Spleen (tissue), 11 donors: ENCODE results near the gene L1CAM. TPM values are rescaled to one million over a fixed set of nuclear protein-coding genes. Genes with fewer than 3 reads are reported as not detected.

Source experiments
- DNase-seq: peaks from one replicate; pipeline ENCODE4 v3.0.0-alpha.2; 2020
- H3K27ac ChIP-seq, 8 donors: fragments of 200-600 bp; sonication (generic) in 7 of 8; 1 replicate in 4 of 8; 2 replicates in 4 of 8; pipeline versions ENCODE4 v1.5.0 to v1.8.0; 2016 to 2021; ENCODE audit warnings: inconsistent platforms in 4 of 8, mild to moderate bottlenecking in 4 of 8, moderate library complexity in 1 of 8
- H3K27me3 ChIP-seq, 7 donors: fragments of 200-600 bp; sonication (generic) in 6 of 7; replicated peaks in 1 of 7; 1 replicate in 4 of 7; 2 replicates in 3 of 7; pipeline versions ENCODE4 v1.5.0 to v1.8.0; 2016 to 2021; ENCODE audit warnings: inconsistent platforms in 3 of 7, mild to moderate bottlenecking in 1 of 7
- H3K36me3 ChIP-seq, 6 donors: fragments of 200-600 bp; sonication (generic) in 5 of 6; 1 replicate in 4 of 6; 2 replicates in 2 of 6; pipeline versions ENCODE4 v1.5.0 to v1.8.0; 2016 to 2021; ENCODE audit warnings: inconsistent platforms in 2 of 6
- H3K4me1 ChIP-seq, 6 donors: fragments of 200-600 bp; sonication (generic) in 5 of 6; 1 replicate in 3 of 6; 2 replicates in 3 of 6; pipeline versions ENCODE4 v1.5.0 to v1.8.0; 2016 to 2021; ENCODE audit warnings: inconsistent platforms in 3 of 6
- H3K4me3 ChIP-seq, 8 donors: fragments of 200-600 bp; sonication (generic) in 7 of 8; 1 replicate in 4 of 8; 2 replicates in 4 of 8; pipeline versions ENCODE4 v1.5.0 to v1.8.0; 2016 to 2021; ENCODE audit warnings: inconsistent platforms in 4 of 8, mild to moderate bottlenecking in 4 of 8, moderate library complexity in 2 of 8
- H3K9me3 ChIP-seq, 8 donors: fragments of 200-600 bp; sonication (generic) in 7 of 8; 1 replicate in 4 of 8; 2 replicates in 4 of 8; pipeline versions ENCODE4 v1.5.0 to v1.8.0; 2016 to 2021; ENCODE audit warnings: inconsistent platforms in 4 of 8
- CTCF ChIP-seq, 11 experiments: fragments of 200-600 bp in 7 of 11; fragments of 450-650 bp in 4 of 11; sonication (generic) in 4 of 11; IDR thresholded peaks in 8 of 11; conservative IDR thresholded peaks in 3 of 11; 1 replicate in 7 of 11; 2 replicates in 4 of 11; pipeline versions ENCODE4 v1.4.0 to v1.8.0; 2016 to 2021; ENCODE audit warnings: antibody characterized with exemption in 11 of 11, inconsistent platforms in 4 of 11, mild to moderate bottlenecking in 1 of 11
- POLR2A ChIP-seq, 3 donors: fragments of 450-650 bp; IDR thresholded peaks; one replicate each; pipeline ENCODE4 v1.5.1; 2017; ENCODE audit warnings: antibody characterized with exemption in 3 of 3, mild to moderate bottlenecking in 1 of 3
- POLR2AphosphoS5 ChIP-seq, 3 donors: sonication (generic); formaldehyde crosslinking; IDR thresholded peaks; one replicate each; pipeline ENCODE4 v1.5.1; 2017; ENCODE audit warnings: antibody characterized with exemption in 3 of 3
- WGBS, 5 donors: extraction: QIAGEN DNeasy Blood & Tissue Kit in 3 of 5; methylation state at CpG; one replicate each; pipeline versions ENCODE4 v1.1.5 to v1.1.7; 2013 to 2018; 5-methylcytosine and 5-hydroxymethylcytosine counted together
- intact Hi-C: fragments of 100-400 bp; cut with DNase I; formaldehyde crosslinking; loops from one replicate; pipeline ENCODE4 v1.15.0; 2023; ENCODE audit warnings: low total_unique reads
- polyA plus RNA-seq, 3 donors: library from polyadenylated mRNA; stranded (reverse); fragments of 200-250 nt; gene quantifications; one replicate each; pipeline ENCODE4 v1.2.1, GENCODE V29; 2013
- total RNA-seq, 7 donors: library from RNA; depleted of rRNA in 3 of 7; stranded (reverse); fragments of >200 nt in 3 of 7; fragmentation: NEBNext Ultra II Directional in 4 of 7; extraction: Animal tissue kit (Norgen Biotek cat#: 25700) in 4 of 7; gene quantifications; one replicate each; pipeline versions ENCODE4 v1.1.0 to v1.2.1, GENCODE V29; 2016 to 2021
- donor health status: healthy with polysubstance abuse.
- donor health status: DM: no; HTN: no; CAD: no; lungs with moderate emphysema.
- donor health status: DM: no; HTN: no; CAD: no.
- donor health status: Bipolar disorder and iron deficiency.
- donor health status: healthy.
- donor health status: DM: no; HTN: no; CAD: no.
- donor health status: DM: yes; HTN: yes; CAD: no.

The L1CAM gene
- total and polyA plus RNA-seq, 10 donors = 1.2 to 5.1 (median 2.7) TPM

- Histone ChIP-seq H3K4me3 (no peak overlapping the region), H3K9me3 (no peaks in the 10 kb centered on the region), H3K36me3 (peaks cover 0 to 64% (median 17%) of the 10 kb centered on the region in 6 donors), H3K4me1 (peaks cover 9 to 51% (median 47%) of the 10 kb centered on the region in 6 donors), H3K27ac (no peak overlapping the region), H3K27me3 (peaks cover 0 to 18% (median 0%) of the 10 kb centered on the region in 7 donors)
- intact Hi-C loops = no loop called here
- TF ChIP-seq POLR2AphosphoS5 (IDR thresholded peaks at IDR 0.05) (peak in 1 of 3 donors; percentile 40), CTCF (IDR thresholded peaks at IDR 0.05 in 8 of 11, conservative IDR thresholded peaks at IDR 0.05 in 3 of 11) (no peak), POLR2A (IDR thresholded peaks at IDR 0.05) (no peak)
- WGBS, 5 donors = 95 to 99% (median 96%) methylated on average over 12 to 14 of the region's 14 CpGs; no CpG with 5 or more reads in 1 of the 5 donors
- DNase-seq = no peak
These were observed 34.6 kb upstream of the L1CAM start for GRCh38 chrX:153920546-153920945.

- no peak for DNase-seq
- no peak overlapping the region for H3K27ac ChIP-seq
- WGBS, 5 donors = 89 to 97% (median 92%) methylated on average over 3 to 13 of the region's 13 CpGs
These were observed 33.3 kb upstream of the L1CAM start for GRCh38 chrX:153919281-153919680.

GRCh38 chrX:153917869-153918268 lies 31.9 kb upstream of the L1CAM start:
- DNase-seq = no peak
- H3K27me3 ChIP-seq = peaks cover 0 to 18% (median 0%) of the 10 kb centered on the region in 7 donors
- no peak overlapping the region for H3K4me3 ChIP-seq
- H3K27ac ChIP-seq = no peak overlapping the region
- peaks cover 0 to 91% (median 27%) of the 10 kb centered on the region in 6 donors for H3K36me3 ChIP-seq
- H3K4me1 ChIP-seq = peaks cover under 1 to 24% (median 21%) of the 10 kb centered on the region in 6 donors
- 88 to 95% (median 91%) methylated on average over 5 to 6 of the region's 6 CpGs for WGBS, 5 donors
- TF ChIP-seq POLR2A (IDR thresholded peaks at IDR 0.05) = no peak
- TF ChIP-seq CTCF (IDR thresholded peaks at IDR 0.05 in 8 of 11, conservative IDR thresholded peaks at IDR 0.05 in 3 of 11) = no peak
- TF ChIP-seq POLR2AphosphoS5 (IDR thresholded peaks at IDR 0.05) = no peak
- no peaks in the 10 kb centered on the region for H3K9me3 ChIP-seq
- intact Hi-C loops = no loop called here

More at GRCh38 chrX:153919281-153919680, 33.3 kb upstream of the L1CAM start:
- intact Hi-C loops = no loop called here
- H3K27me3 ChIP-seq = peaks cover 0 to 18% (median 0%) of the 10 kb centered on the region in 7 donors
- no peak overlapping the region for H3K4me3 ChIP-seq
- peaks cover 0 to 77% (median 17%) of the 10 kb centered on the region in 6 donors for H3K36me3 ChIP-seq
- H3K4me1 ChIP-seq = peaks cover 6 to 38% (median 35%) of the 10 kb centered on the region in 6 donors
- no peaks in the 10 kb centered on the region for H3K9me3 ChIP-seq
- no peak for TF ChIP-seq POLR2A (IDR thresholded peaks at IDR 0.05)
- no peak for TF ChIP-seq CTCF (IDR thresholded peaks at IDR 0.05 in 8 of 11, conservative IDR thresholded peaks at IDR 0.05 in 3 of 11)
- TF ChIP-seq POLR2AphosphoS5 (IDR thresholded peaks at IDR 0.05) = no peak

- 88 to 100% (median 92%) methylated on average over 10 to 17 of the region's 17 CpGs for WGBS, 5 donors
- Histone ChIP-seq H3K9me3 (no peaks in the 10 kb centered on the region), H3K27ac (no peak overlapping the region), H3K4me3 (no peak overlapping the region), H3K36me3 (peaks cover 0 to 100% (median 40%) of the 10 kb centered on the region in 6 donors), H3K4me1 (no peaks in the 10 kb centered on the region), H3K27me3 (peaks cover 0 to 24% (median 0%) of the 10 kb centered on the region in 7 donors)
- no peak for DNase-seq
- intact Hi-C loops = no loop called here
- TF ChIP-seq POLR2A (IDR thresholded peaks at IDR 0.05) (no peak), CTCF (IDR thresholded peaks at IDR 0.05 in 8 of 11, conservative IDR thresholded peaks at IDR 0.05 in 3 of 11) (no peak), POLR2AphosphoS5 (IDR thresholded peaks at IDR 0.05) (peak in 1 of 3 donors; percentile 0)
These were observed 27.7 kb upstream of the L1CAM start for GRCh38 chrX:153913701-153914100.
